Prostate gland (tissue), 2 donors: ENCODE results near the gene SMARCA2. TPM values are rescaled to one million over a fixed set of nuclear protein-coding genes. Genes with fewer than 3 reads are reported as not detected.

Experiments used
- DNase-seq: peaks from one replicate; pipeline ENCODE4 v3.0.0-alpha.2; 2019; ENCODE audit warnings: low spot score
- H3K27ac ChIP-seq, 2 donors: fragments of 200-600 bp; sonication (generic); 2 replicates each; pipeline ENCODE4 v1.5.1; 2017 to 2019
- H3K27me3 ChIP-seq: fragments of 200-600 bp; sonication (generic); replicated peaks from 2 replicates; pipeline ENCODE4 v1.5.1; 2019; ENCODE audit not compliant: insufficient read depth
- H3K36me3 ChIP-seq, 2 donors: fragments of 200-600 bp; sonication (generic); 1 replicate in 1 of 2; 2 replicates in 1 of 2; pipeline versions ENCODE4 v1.5.1 to v1.8.1; 2017 to 2019
- H3K4me1 ChIP-seq: fragments of 200-600 bp; sonication (generic); replicated peaks from 2 replicates; pipeline ENCODE4 v1.5.1; 2019
- H3K4me3 ChIP-seq, 2 donors: fragments of 200-600 bp; sonication (generic); 2 replicates each; pipeline ENCODE4 v1.5.1; 2017 to 2019
- H3K9me3 ChIP-seq: fragments of 200-600 bp; sonication (generic); 2 replicates; pipeline ENCODE4 v1.5.1; 2017
- CTCF ChIP-seq, 4 experiments: fragments of 200-600 bp in 2 of 4; fragments of 450-650 bp in 2 of 4; sonication (generic) in 2 of 4; IDR thresholded peaks; 1 replicate in 3 of 4; 2 replicates in 1 of 4; pipeline ENCODE4 v1.5.1; 2016 to 2019; ENCODE audit warnings: antibody characterized with exemption in 4 of 4, mild to moderate bottlenecking in 2 of 4, moderate library complexity in 2 of 4
- POLR2A ChIP-seq: fragments of 450-650 bp; IDR thresholded peaks from one replicate; pipeline ENCODE4 v1.6.1; 2016; ENCODE audit warnings: antibody characterized with exemption, mild to moderate bottlenecking
- POLR2AphosphoS5 ChIP-seq: sonication (generic); formaldehyde crosslinking; IDR thresholded peaks from one replicate; pipeline ENCODE4 v1.6.1; 2017; ENCODE audit warnings: antibody characterized with exemption
- WGBS: methylation state at CpG from one replicate; pipeline ENCODE4 v1.1.5; 2018; 5-methylcytosine and 5-hydroxymethylcytosine counted together
- intact Hi-C: fragments of 100-400 bp; cut with DNase I; formaldehyde crosslinking; loops from one replicate; pipeline ENCODE4 v1.14.2; 2022
- total RNA-seq, 2 donors: library from RNA; depleted of rRNA; stranded (reverse); fragments of >200 nt; gene quantifications; one replicate each; pipeline ENCODE4 v1.1.0, GENCODE V29; 2016

The SMARCA2 gene
- total RNA-seq, 2 donors from 2014 or later: 125 to 175 TPM

GRCh38 chr9:2012347-2012746 is 2.8 kb upstream of the SMARCA2 start:
- no peak overlapping the region for H3K4me3 ChIP-seq
- no peaks in the 10 kb centered on the region for H3K27me3 ChIP-seq
- no peak for TF ChIP-seq POLR2AphosphoS5
- TF ChIP-seq CTCF (IDR thresholded peaks at IDR 0.05): no peak
- TF ChIP-seq POLR2A: no peak
- H3K4me1 ChIP-seq: no peaks in the 10 kb centered on the region
- intact Hi-C loops: loop anchor here (10.0 kb wide), 1 partner anchor 832 kb away; the partner anchor contains the start of gene PUM3
- H3K9me3 ChIP-seq: no peaks in the 10 kb centered on the region
- no peak overlapping the region for H3K27ac ChIP-seq
- DNase-seq: no peak
- no peaks in the 10 kb centered on the region for H3K36me3 ChIP-seq
- 94% methylated on average over 4 of the region's 4 CpGs for WGBS

- Histone ChIP-seq H3K9me3 (no peaks in the 10 kb centered on the region), H3K4me1 (peaks cover 8% of the 10 kb centered on the region), H3K27ac (peak overlapping the region; percentile 95 to 98), H3K36me3 (no peaks in the 10 kb centered on the region), H3K27me3 (no peaks in the 10 kb centered on the region), H3K4me3 (peak overlapping the region; percentile 83 to 87)
- DNase-seq: no peak
- TF ChIP-seq POLR2AphosphoS5: no peak
- intact Hi-C loops: loop anchor here (2.0 to 10.0 kb wide), 2 partner anchors 113 to 831 kb away; partner anchors contain the start of gene PUM3
- WGBS: 13% methylated on average over 13 of the region's 13 CpGs
Observed at GRCh38 chr9:2013743-2014475, 1.2 kb upstream of the SMARCA2 start.

GRCh38 chr9:2015581-2016407 is 647 bp downstream of the SMARCA2 start:
- peak overlapping the region; percentile 83 to 87 for H3K4me3 ChIP-seq
- peaks cover 8% of the 10 kb centered on the region for H3K4me1 ChIP-seq
- H3K27me3 ChIP-seq: no peaks in the 10 kb centered on the region
- TF ChIP-seq CTCF (IDR thresholded peaks at IDR 0.05) (no peak), POLR2AphosphoS5 (no peak), POLR2A (no peak)
- no peaks in the 10 kb centered on the region for H3K36me3 ChIP-seq
- intact Hi-C loops: loop anchor here (2.0 to 10.0 kb wide), 2 partner anchors 111 to 829 kb away; partner anchors contain the start of gene PUM3
- WGBS: under 1% methylated on average over 54 of the region's 59 CpGs
- DNase-seq: peak; percentile 29
- H3K9me3 ChIP-seq: no peaks in the 10 kb centered on the region
- peak overlapping the region; percentile 95 to 98 for H3K27ac ChIP-seq

GRCh38 chr9:2016408-2017330 is 1.5 kb downstream of the SMARCA2 start:
- H3K27me3 ChIP-seq: no peaks in the 10 kb centered on the region
- no peak for TF ChIP-seq CTCF (IDR thresholded peaks at IDR 0.05)
- TF ChIP-seq POLR2A: peak; percentile 71
- TF ChIP-seq POLR2AphosphoS5: peak; percentile 37
- H3K4me3 ChIP-seq: peak overlapping the region; percentile 83 to 87
- H3K9me3 ChIP-seq: no peaks in the 10 kb centered on the region
- peaks cover 9% of the 10 kb centered on the region for H3K4me1 ChIP-seq
- DNase-seq: peak; percentile 89
- peak overlapping the region; percentile 95 to 98 for H3K27ac ChIP-seq
- WGBS: under 1% methylated on average over 65 of the region's 85 CpGs
- intact Hi-C loops: loop anchor here (10.0 kb wide), 1 partner anchor 828 kb away; the partner anchor contains the start of gene PUM3
- no peaks in the 10 kb centered on the region for H3K36me3 ChIP-seq
